ENCODE results near the gene RC3H1.

Gene RC3H1

GRCh38 chr1:173884701-173885100, 137.5 kb downstream of the RC3H1 start:
- H2AFZ ChIP-seq (ENCODE audit: low read length): no peak overlapping the region

More at GRCh38 chr1:173884701-173885100, 137.5 kb downstream of the RC3H1 start:
- Histone ChIP-seq H3K4me3 (ENCODE audit: low read length) (no peak overlapping the region), H3K9me3 (replicated peaks; ENCODE audit: insufficient read depth, low read length) (no peaks in the 10 kb centered on the region), H3K27ac (ENCODE audit: low read length) (no peak overlapping the region), H3K79me2 (ENCODE audit: low read length) (no peaks in the 10 kb centered on the region), H3K9me2 (replicated peaks; ENCODE audit: insufficient read depth, low read length) (no peaks in the 10 kb centered on the region), H3K4me1 (ENCODE audit: low read length) (no peaks in the 10 kb centered on the region), H4K20me1 (ENCODE audit: insufficient read depth, low read length) (no peaks in the 10 kb centered on the region), H3K36me3 (replicated peaks; ENCODE audit: insufficient read depth, low read length) (no peaks in the 10 kb centered on the region), H3K9ac (ENCODE audit: low read length) (no peak overlapping the region), H3K27me3 (replicated peaks; ENCODE audit: insufficient read depth, low read length) (no peaks in the 10 kb centered on the region), H3F3A (ENCODE audit: insufficient read depth, low read length) (no peaks in the 10 kb centered on the region), H3K4me2 (ENCODE audit: low read depth, low read length) (no peak overlapping the region)
- DNase-seq: no peak
- no peak for TF ChIP-seq EZH2 (optimal IDR thresholded peaks at IDR 0.05; ENCODE audit: low read depth, low read length)
- TF ChIP-seq, protein P1, sequence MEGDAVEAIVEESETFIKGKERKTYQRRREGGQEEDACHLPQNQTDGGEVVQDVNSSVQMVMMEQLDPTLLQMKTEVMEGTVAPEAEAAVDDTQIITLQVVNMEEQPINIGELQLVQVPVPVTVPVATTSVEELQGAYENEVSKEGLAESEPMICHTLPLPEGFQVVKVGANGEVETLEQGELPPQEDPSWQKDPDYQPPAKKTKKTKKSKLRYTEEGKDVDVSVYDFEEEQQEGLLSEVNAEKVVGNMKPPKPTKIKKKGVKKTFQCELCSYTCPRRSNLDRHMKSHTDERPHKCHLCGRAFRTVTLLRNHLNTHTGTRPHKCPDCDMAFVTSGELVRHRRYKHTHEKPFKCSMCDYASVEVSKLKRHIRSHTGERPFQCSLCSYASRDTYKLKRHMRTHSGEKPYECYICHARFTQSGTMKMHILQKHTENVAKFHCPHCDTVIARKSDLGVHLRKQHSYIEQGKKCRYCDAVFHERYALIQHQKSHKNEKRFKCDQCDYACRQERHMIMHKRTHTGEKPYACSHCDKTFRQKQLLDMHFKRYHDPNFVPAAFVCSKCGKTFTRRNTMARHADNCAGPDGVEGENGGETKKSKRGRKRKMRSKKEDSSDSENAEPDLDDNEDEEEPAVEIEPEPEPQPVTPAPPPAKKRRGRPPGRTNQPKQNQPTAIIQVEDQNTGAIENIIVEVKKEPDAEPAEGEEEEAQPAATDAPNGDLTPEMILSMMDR (IDR thresholded peaks at IDR 0.05; ENCODE audit: low read length): no peak

All from MM.1S (cell line).